SHP77 (cell line): ENCODE data around the gene PDE6D.
"Not testable (repeated sequence)": the region's sequence is repeated elsewhere in the genome, so short reads cannot be mapped to it uniquely, and the experiment has no call there.

Experiments used
- DNase-seq, 2 experiments: peaks; one replicate each; lab custom pipeline; 2025; lab: John Stamatoyannopoulos, UW

Gene PDE6D

GRCh38 chr2:231720292-231720986, 60.6 kb downstream of the PDE6D start:
- DNase-seq: peak in 1 of 2 experiments; percentile 19

GRCh38 chr2:231718799-231719198, 62.3 kb downstream of the PDE6D start:
- DNase-seq: no peak

DNA sequence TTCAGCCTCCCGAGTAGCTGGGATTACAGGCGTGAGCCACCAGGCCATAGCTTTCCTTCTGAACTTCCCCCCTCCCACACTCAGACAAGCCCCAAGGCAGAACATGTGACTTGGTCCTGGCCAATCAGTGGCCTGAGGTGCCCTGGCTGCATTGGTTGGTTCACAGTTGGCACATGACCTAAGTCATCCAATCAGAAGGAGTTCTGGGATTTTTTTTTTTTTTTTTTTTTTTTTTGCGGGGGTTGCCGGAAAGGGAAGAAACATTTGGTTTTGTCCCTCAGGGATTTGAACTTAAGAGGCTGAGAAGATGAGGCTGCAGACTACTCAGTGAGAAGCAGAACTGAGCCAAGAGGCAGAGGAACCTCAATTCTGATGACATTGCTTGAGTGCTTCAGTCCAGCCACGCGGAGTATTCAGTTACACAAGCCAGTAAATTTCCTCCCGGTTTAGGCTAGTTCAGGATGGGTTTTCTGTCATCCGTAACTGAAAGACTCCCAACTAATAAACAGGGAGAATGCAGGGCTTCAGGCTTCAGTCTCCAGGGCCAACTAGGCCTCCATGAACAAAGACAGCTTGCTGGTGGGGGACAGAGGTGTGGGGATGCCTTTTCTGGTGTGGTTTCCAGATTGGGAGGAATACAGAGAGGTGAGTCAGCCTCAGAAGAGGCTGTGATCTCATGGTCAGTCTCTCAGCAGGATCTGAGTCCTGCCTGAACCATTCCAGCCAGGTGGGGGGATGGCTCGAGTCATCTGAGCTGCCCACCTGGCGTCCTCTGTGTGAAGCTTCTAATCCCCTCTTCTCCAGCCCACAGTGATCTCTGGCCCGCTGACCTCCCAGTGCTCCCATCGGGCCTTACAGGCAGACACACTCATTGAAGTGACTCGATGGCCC, 63.6 kb downstream of the PDE6D start:
- peak; percentile 74 to 81 for DNase-seq

DNA sequence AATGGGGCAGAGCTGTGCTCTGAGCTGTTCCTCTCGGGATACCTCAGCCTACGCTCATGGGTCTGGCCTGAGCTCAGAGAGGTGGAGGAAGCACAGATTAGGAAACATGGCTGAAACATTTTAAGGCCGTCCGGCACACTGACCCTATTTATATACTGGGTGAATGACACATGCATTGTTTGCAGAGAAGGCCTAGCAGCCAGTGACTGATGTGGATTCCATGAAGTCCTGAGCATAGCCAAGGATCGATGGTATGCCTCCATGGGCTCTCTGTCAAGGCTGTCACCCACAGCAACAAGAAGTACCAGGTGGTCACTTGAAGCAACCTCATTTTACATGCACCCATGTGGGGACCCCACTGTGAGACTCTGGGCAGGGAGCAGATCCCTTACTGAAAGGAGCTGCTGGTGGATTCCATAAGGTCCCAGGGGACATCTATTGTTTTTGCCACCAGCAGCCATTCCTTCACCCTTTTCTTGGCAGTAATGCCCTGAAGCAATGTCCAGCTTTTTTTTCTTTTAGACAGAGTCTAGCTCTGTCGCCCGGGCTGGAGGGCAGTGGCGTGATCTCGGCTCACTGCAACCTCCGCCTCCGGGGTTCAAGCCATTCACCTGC, 64.3 kb downstream of the PDE6D start:
- no peak for DNase-seq

DNA sequence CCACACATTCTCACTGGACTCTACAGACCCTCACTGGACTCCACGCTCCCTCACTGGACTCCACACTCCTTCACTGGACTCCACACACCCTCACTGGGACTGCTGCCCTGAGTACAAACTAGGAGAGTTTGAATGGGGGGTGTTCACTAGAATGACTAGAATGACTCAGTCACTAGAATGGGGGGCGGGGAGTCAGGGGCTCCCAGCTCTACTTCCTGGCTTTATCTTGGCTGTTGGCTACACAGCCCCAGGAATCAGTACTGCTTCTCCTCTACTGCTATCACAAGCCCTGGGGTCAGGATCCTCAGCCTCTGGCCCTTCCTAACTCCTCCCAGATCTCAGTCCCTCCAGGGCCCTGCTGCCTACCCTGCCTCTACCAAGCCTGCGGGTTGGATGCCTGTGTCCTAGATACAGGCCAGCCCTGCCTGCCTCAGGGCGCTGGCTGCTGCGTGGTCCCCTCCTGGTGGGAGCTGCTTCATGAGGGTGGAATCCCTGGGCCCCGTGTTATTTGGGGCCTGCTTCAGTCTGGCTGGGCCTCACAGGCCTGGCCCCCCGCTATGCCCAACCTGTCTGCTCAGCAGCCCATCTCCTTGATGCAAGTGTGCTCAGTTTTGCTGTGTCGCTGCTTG, 65.0 kb downstream of the PDE6D start:
- DNase-seq: no peak

DNA sequence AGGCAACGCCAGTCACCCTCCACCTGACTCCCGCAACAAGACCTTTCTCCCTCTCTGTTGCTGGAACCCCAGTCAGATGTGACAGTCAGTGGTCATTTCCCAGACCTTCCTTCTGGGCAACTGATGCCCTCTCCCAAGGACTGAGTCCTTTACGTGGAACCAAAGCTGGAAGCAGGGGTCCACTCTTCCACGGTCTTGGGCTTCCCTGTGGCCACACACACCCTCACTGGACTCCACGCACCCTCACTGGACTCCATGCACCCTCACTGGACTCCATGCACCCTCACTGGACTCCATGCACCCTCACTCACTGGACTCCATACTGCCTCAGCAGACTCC, 65.6 kb downstream of the PDE6D start:
- DNase-seq: no peak

- peak; percentile 87 to 88 for DNase-seq
Observed at GRCh38 chr2:231714639-231715498, 66.2 kb downstream of the PDE6D start.

DNA sequence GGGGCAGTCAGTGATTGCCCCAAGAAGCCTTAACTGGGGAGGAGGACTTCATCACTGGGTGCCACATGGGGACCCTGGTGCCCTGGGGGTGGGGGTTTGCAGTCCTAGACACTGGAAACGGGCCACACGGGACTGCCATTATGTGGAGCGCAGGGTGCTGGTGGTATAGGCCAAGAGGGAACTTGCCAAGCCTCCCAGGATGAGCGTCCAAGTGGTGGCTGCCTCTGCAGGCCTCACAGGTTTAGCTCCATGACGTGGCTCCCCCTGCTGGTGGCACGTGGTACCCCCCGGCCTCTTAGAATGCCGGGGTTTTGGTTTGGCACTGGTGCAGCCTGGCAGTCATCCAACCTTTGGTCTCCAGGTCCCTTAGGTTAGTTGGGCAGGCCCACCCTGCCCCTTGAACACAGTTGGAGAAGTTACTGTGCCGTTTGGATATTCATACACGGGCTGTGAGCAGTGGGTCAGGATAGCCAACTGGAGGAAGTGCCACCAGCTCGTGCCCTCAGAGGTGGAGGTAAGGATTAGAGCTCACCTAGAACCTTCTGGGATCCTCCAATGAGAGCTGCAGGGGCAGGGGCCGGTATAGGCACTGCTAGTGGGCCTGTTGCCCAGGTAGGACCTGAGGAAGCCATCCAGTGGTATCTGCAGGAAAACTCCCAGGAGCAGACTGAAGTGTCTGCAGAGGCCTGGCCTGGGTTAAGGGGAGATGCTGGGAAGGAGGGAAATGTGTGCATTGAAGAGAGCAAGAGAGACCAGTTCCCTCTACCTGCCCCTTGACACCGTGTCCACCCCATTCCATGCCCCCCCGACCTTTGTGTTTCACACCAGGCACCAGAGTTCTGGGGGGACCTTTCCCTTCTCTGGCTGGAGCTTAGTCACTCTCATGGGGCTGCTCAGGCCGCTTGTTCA, 67.1 kb downstream of the PDE6D start:
- peak; percentile 89 to 90 for DNase-seq

DNA sequence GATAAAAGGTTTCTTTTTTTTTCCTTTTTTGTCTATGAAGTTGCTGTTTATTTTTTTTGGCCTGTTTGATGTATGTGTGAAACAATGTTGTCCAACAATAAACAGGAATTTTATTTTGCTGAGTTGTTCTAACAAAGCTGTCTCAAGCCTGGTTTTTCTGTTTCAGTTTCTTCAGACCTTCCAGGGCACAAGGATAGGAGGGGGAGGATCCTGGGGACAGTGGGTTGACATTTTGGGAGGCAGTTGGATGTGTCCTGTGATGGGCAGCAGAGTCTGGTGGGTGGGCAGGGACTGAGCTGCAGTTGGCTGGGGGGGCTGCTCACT, 67.7 kb downstream of the PDE6D start:
- DNase-seq: not testable (repeated sequence)

- DNase-seq: not testable (repeated sequence)
Observed at GRCh38 chr2:231712451-231713021, 68.5 kb downstream of the PDE6D start.

GRCh38 chr2:231711677-231712450, 69.2 kb downstream of the PDE6D start:
- no peak for DNase-seq

GRCh38 chr2:231710799-231711676, 70.0 kb downstream of the PDE6D start:
- DNase-seq: no peak

DNA sequence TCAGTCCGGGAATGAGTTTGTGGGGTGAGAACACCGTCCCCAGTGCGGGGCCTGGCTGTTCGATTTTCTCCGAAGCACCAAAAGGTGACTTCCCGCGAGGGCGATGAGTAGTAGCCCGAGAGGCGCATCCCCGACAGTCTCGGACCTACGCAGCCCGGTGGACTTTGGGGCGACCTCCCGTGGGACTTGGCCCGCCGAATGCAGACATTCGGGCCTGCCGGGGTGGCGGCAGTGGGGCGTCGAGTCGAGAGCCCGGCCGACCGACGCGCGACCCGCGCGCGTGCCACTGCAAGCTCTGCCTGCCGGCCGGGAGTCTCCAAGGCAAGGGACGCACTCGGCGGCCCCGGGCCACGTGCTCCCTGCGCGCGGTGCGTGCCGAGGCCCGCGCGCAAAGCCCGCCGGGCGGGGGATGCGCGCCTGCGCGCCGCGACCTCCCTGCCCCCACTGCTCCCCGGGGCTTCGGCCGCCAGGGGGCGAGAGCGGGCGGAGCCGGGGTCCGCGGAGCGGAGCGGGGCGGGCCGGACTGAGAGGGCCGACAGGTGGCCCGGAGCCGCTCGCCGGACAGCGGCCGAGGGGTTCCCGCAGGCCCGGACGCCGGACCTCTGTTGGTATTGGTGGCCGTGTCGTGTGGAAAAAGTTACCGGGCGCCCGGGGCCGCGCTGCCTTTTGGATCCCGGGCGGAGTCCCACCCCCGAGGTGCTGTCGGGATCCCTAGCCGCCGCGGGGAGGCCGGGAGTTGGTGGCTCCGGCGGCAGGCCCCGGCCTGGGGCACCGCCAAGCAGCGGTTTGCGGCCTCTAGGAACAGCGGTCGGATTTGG, 70.9 kb downstream of the PDE6D start:
- DNase-seq: peak in 1 of 2 experiments; percentile 51

DNA sequence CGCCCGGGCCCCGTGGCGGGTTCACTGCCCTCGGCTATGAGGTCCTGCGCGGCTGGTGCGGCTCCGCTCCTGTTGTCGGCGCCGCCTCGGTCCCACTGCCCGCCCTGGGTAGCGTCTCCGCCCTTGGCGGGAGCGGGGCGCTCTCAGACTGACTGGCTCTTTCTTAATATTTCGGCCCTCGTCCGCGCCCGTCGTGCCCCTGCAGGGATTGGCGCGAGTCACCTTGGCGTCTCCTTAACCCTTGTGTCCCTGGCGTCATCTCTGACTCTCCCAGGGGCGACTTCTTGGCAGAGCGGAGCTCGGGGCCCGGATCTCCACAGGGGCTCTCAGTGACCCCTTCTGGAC, 71.5 kb downstream of the PDE6D start:
- no peak for DNase-seq

- DNase-seq: no peak
Observed at GRCh38 chr2:231708773-231709635, 72.1 kb downstream of the PDE6D start.

GRCh38 chr2:231707927-231708772, 72.9 kb downstream of the PDE6D start, which contains the start of gene PTMA:
PTMA (plus strand) TSS chr2:231708525; CDS start chr2:231708707, 182 bp downstream.
- peak; percentile 98 for DNase-seq
